Natural killer cell treated with Interleukin-12 subunit alpha and Interleukin-12 subunit beta and Interleukin-15 and Interleukin-18, amount 100 ng/mL, for 72 hours (primary cell): Measurements from ENCODE around the gene CFAP107. TPM values are rescaled to one million over a fixed set of nuclear protein-coding genes. Genes with fewer than 3 reads are reported as not detected.
"Not testable (repeated sequence)": the region's sequence is repeated elsewhere in the genome, so short reads cannot be mapped to it uniquely, and the experiment has no call there.

Experiments
- ATAC-seq, 2 donors: fragments of 150-1000 bp; cut with Tn5 transposase in 1 of 2; sonication (Bioruptor Pico), chemical (Tn5 transposase) in 1 of 2; 2 replicates each; pipeline ENCODE4 v1.10.0; 2021
- DNase-seq: peaks from one replicate; pipeline ENCODE4 v3.0.0; 2022; ENCODE audit warnings: low spot score
- H3K27ac Mint-ChIP-seq, 2 donors: 1 replicate in 1 of 2; 2 replicates in 1 of 2; pipeline ENCODE4 v1.8.0; 2022; ENCODE audit warnings: mixed read lengths in 2 of 2, mild to moderate bottlenecking in 1 of 2, moderate library complexity in 1 of 2
- H3K27me3 Mint-ChIP-seq, 2 donors: 1 replicate in 1 of 2; 2 replicates in 1 of 2; pipeline ENCODE4 v1.8.0; 2022; ENCODE audit warnings: mixed read lengths in 2 of 2
- H3K36me3 Mint-ChIP-seq: one replicate; pipeline ENCODE4 v1.8.0; 2022; ENCODE audit warnings: mixed read lengths
- H3K4me1 Mint-ChIP-seq, 2 donors: 1 replicate in 1 of 2; 2 replicates in 1 of 2; pipeline ENCODE4 v1.8.0; 2022; ENCODE audit warnings: low read depth in 2 of 2, mixed read lengths in 2 of 2, mild to moderate bottlenecking in 1 of 2
- H3K4me3 Mint-ChIP-seq: one replicate; pipeline ENCODE4 v1.8.0; 2022; ENCODE audit warnings: mixed read lengths
- H3K9me3 Mint-ChIP-seq: 2 replicates; pipeline ENCODE4 v1.8.0; 2022; ENCODE audit warnings: mixed read lengths
- total RNA-seq, 2 donors: library from RNA; stranded (reverse); gene quantifications; one replicate each; pipeline ENCODE4 v1.2.3, GENCODE V29; 2022

Gene CFAP107
- total RNA-seq, result not detected

- Mint-ChIP-seq H3K27me3 (peaks cover 33 to 53% of the 10 kb centered on the region in 2 donors), H3K27ac (no peak within 1 kb of the TSS), H3K36me3 (peaks cover 28% of the 10 kb centered on the region), H3K4me3 (no peak within 1 kb of the TSS), H3K9me3 (peaks cover 19% of the 10 kb centered on the region), H3K4me1 (no peaks in the 10 kb centered on the region)
- ATAC-seq, result no peak
- no peak for DNase-seq
These were observed at the start of gene CFAP107 for GRCh38 chr1:12745992-12746323. TSS of gene CFAP107 (plus strand) at chr1:12746200. CDS start at chr1:12746431, 231 bp downstream.

GRCh38 chr1:12696658-12697057, 49.3 kb upstream of the CFAP107 start:
- H3K27me3 Mint-ChIP-seq, result peaks cover 34 to 47% of the 10 kb centered on the region in 2 donors
- no peak overlapping the region for H3K27ac Mint-ChIP-seq
- H3K9me3 Mint-ChIP-seq, result no peaks in the 10 kb centered on the region

GRCh38 chr1:12697397-12697796, 48.6 kb upstream of the CFAP107 start:
- ATAC-seq (no peak), DNase-seq (no peak)
- Mint-ChIP-seq H3K27me3 (peaks cover 32 to 41% of the 10 kb centered on the region in 2 donors), H3K36me3 (no peaks in the 10 kb centered on the region), H3K27ac (no peak overlapping the region), H3K4me1 (no peaks in the 10 kb centered on the region), H3K9me3 (no peaks in the 10 kb centered on the region), H3K4me3 (no peak overlapping the region)

More at GRCh38 chr1:12696658-12697057, 49.3 kb upstream of the CFAP107 start:
- H3K36me3 Mint-ChIP-seq, result no peaks in the 10 kb centered on the region
- ATAC-seq (no peak), DNase-seq (no peak)
- H3K4me3 Mint-ChIP-seq, result no peak overlapping the region
- H3K4me1 Mint-ChIP-seq, result no peaks in the 10 kb centered on the region

- H3K27ac Mint-ChIP-seq, result no peak overlapping the region
- H3K4me3 Mint-ChIP-seq, result no peak overlapping the region
- H3K36me3 Mint-ChIP-seq, result peaks cover 6% of the 10 kb centered on the region
- DNase-seq (no peak), ATAC-seq (no peak)
- H3K4me1 Mint-ChIP-seq, result no peaks in the 10 kb centered on the region
- peaks cover 8% of the 10 kb centered on the region for H3K9me3 Mint-ChIP-seq
- peaks cover 33 to 51% of the 10 kb centered on the region in 2 donors for H3K27me3 Mint-ChIP-seq
These were observed 42.1 kb upstream of the CFAP107 start for GRCh38 chr1:12703821-12704451.

GRCh38 chr1:12706061-12706460, 39.9 kb upstream of the CFAP107 start:
- Mint-ChIP-seq H3K27ac (no peak overlapping the region), H3K27me3 (peaks cover 31 to 46% of the 10 kb centered on the region in 2 donors), H3K4me1 (no peaks in the 10 kb centered on the region), H3K36me3 (peaks cover 6% of the 10 kb centered on the region), H3K4me3 (no peak overlapping the region), H3K9me3 (peaks cover 8% of the 10 kb centered on the region)
- ATAC-seq (no peak), DNase-seq (no peak)

GRCh38 chr1:12708396-12709090, 37.5 kb upstream of the CFAP107 start:
- Mint-ChIP-seq H3K4me1 (no peaks in the 10 kb centered on the region), H3K27me3 (peaks cover 28 to 61% of the 10 kb centered on the region in 2 donors), H3K36me3 (peaks cover 6% of the 10 kb centered on the region), H3K9me3 (peaks cover 4% of the 10 kb centered on the region), H3K4me3 (no peak overlapping the region), H3K27ac (no peak overlapping the region)
- DNase-seq (no peak), ATAC-seq (no peak)

GRCh38 chr1:12709091-12709491, 36.9 kb upstream of the CFAP107 start:
- Mint-ChIP-seq H3K9me3 (peaks cover 1% of the 10 kb centered on the region), H3K36me3 (peaks cover 2% of the 10 kb centered on the region), H3K4me3 (no peak overlapping the region), H3K27me3 (peaks cover 29 to 62% of the 10 kb centered on the region in 2 donors), H3K4me1 (no peaks in the 10 kb centered on the region), H3K27ac (no peak overlapping the region)
- DNase-seq, result no peak
- ATAC-seq, result no peak

- H3K9me3 Mint-ChIP-seq, result no peaks in the 10 kb centered on the region
- no peak for DNase-seq
- no peak overlapping the region for H3K4me3 Mint-ChIP-seq
- H3K4me1 Mint-ChIP-seq, result no peaks in the 10 kb centered on the region
- H3K27ac Mint-ChIP-seq, result no peak overlapping the region
- no peak for ATAC-seq
- H3K27me3 Mint-ChIP-seq, result peaks cover 28 to 59% of the 10 kb centered on the region in 2 donors
- H3K36me3 Mint-ChIP-seq, result no peaks in the 10 kb centered on the region
These were observed 36.3 kb upstream of the CFAP107 start for GRCh38 chr1:12709696-12710095.

- H3K27me3 Mint-ChIP-seq, result peaks cover 19 to 43% of the 10 kb centered on the region in 2 donors
These were observed 34.5 kb upstream of the CFAP107 start for GRCh38 chr1:12711536-12711935.

GRCh38 chr1:12712076-12712475, 33.9 kb upstream of the CFAP107 start:
- DNase-seq (no peak), ATAC-seq (no peak)
- Mint-ChIP-seq H3K4me1 (no peaks in the 10 kb centered on the region), H3K36me3 (no peaks in the 10 kb centered on the region), H3K27me3 (peaks cover 16 to 37% of the 10 kb centered on the region in 2 donors), H3K9me3 (no peaks in the 10 kb centered on the region), H3K27ac (no peak overlapping the region), H3K4me3 (no peak overlapping the region)

More at GRCh38 chr1:12711536-12711935, 34.5 kb upstream of the CFAP107 start:
- ATAC-seq (no peak), DNase-seq (no peak)
- Mint-ChIP-seq H3K27ac (no peak overlapping the region), H3K4me3 (no peak overlapping the region), H3K4me1 (no peaks in the 10 kb centered on the region), H3K36me3 (no peaks in the 10 kb centered on the region), H3K9me3 (no peaks in the 10 kb centered on the region)

- Mint-ChIP-seq H3K4me1 (no peaks in the 10 kb centered on the region), H3K9me3 (no peaks in the 10 kb centered on the region), H3K27ac (no peak overlapping the region), H3K36me3 (no peaks in the 10 kb centered on the region), H3K4me3 (no peak overlapping the region), H3K27me3 (peaks cover 20 to 39% of the 10 kb centered on the region in 2 donors)
- ATAC-seq (no peak), DNase-seq (no peak)
These were observed 33.1 kb upstream of the CFAP107 start for GRCh38 chr1:12712929-12713328.

- not testable (repeated sequence) for H3K27ac Mint-ChIP-seq, H3K9me3 Mint-ChIP-seq, H3K4me3 Mint-ChIP-seq, H3K4me1 Mint-ChIP-seq, H3K36me3 Mint-ChIP-seq, DNase-seq, ATAC-seq
- H3K27me3 Mint-ChIP-seq, result peaks cover 20 to 39% of the 10 kb centered on the region in 2 donors
These were observed 32.3 kb upstream of the CFAP107 start for GRCh38 chr1:12713651-12714050.

GRCh38 chr1:12714710-12715475, 31.1 kb upstream of the CFAP107 start:
- Mint-ChIP-seq H3K36me3 (no peaks in the 10 kb centered on the region), H3K27ac (no peak overlapping the region), H3K4me3 (no peak overlapping the region), H3K9me3 (no peaks in the 10 kb centered on the region), H3K27me3 (peaks cover 20 to 39% of the 10 kb centered on the region in 2 donors), H3K4me1 (no peaks in the 10 kb centered on the region)
- ATAC-seq (no peak), DNase-seq (no peak)

- Mint-ChIP-seq H3K27ac (no peak within 1 kb of the TSS), H3K4me3 (no peak within 1 kb of the TSS), H3K4me1 (no peaks in the 10 kb centered on the region), H3K9me3 (no peaks in the 10 kb centered on the region), H3K36me3 (no peaks in the 10 kb centered on the region), H3K27me3 (peaks cover 19 to 42% of the 10 kb centered on the region in 2 donors)
- ATAC-seq (no peak), DNase-seq (no peak)
These were observed 30.0 kb upstream of the CFAP107 start, which contains the start of gene AADACL3 for GRCh38 chr1:12715896-12716437. TSS of gene AADACL3 (plus strand) at chr1:12716110. CDS start at chr1:12716177, 67 bp downstream.
